ENCODE results near the gene AGTPBP1.

GRCh38 chr9:85534340-85534739 lies 207.4 kb downstream of the AGTPBP1 start:
- TF ChIP-seq CTCF (IDR thresholded peaks at IDR 0.05; ENCODE audit: borderline replicate concordance, extremely low read depth, low read length, poor library complexity, severe bottlenecking) (no peak), EZH2 (IDR thresholded peaks at IDR 0.05; ENCODE audit: borderline replicate concordance, low read depth, low read length, severe bottlenecking) (no peak)

Data from DND-41 (cell line).